ENCODE data around the gene LCE3E.

DNA sequence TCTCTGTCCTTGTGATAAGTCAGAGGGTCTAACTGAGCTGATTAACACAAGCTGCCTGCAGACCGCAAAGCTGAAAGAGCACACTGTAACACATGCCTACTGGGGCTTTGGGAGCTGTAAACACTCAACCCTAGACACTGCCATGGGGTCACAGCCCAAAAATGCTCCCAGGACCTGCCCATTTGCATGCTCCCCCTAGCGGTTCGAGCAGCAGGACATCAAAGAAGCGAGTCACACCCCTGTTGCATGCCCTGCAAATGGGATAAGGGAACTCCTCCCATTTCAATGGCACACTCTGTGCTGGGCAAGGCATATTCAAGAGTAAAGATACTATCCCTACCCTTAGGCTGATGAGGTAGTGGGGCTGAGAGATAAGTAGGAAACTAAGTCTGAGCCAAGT is 22.8 kb downstream of the LCE3E start:
- no peak for TF ChIP-seq EZH2phosphoT487 (IDR thresholded peaks at IDR 0.05; ENCODE audit: borderline replicate concordance, low read depth, low read length)
- TF ChIP-seq, protein P1, sequence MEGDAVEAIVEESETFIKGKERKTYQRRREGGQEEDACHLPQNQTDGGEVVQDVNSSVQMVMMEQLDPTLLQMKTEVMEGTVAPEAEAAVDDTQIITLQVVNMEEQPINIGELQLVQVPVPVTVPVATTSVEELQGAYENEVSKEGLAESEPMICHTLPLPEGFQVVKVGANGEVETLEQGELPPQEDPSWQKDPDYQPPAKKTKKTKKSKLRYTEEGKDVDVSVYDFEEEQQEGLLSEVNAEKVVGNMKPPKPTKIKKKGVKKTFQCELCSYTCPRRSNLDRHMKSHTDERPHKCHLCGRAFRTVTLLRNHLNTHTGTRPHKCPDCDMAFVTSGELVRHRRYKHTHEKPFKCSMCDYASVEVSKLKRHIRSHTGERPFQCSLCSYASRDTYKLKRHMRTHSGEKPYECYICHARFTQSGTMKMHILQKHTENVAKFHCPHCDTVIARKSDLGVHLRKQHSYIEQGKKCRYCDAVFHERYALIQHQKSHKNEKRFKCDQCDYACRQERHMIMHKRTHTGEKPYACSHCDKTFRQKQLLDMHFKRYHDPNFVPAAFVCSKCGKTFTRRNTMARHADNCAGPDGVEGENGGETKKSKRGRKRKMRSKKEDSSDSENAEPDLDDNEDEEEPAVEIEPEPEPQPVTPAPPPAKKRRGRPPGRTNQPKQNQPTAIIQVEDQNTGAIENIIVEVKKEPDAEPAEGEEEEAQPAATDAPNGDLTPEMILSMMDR (conservative IDR thresholded peaks at IDR 0.05; ENCODE audit: low read length) = peak; percentile 64
